Hematopoietic multipotent progenitor cell treated with erythropoietin and hydrocortisone succinate and interleukin-3 and kit ligand, for 8 days (in vitro differentiated cells): ENCODE data around the gene ROR2.
"Not testable (repeated sequence)": the region's sequence is repeated elsewhere in the genome, so short reads cannot be mapped to it uniquely, and the experiment has no call there.

ENCODE experiments used
- DNase-seq: peaks from one replicate; pipeline ENCODE4 v3.0.0-alpha.2; 2015

ROR2 gene

GRCh38 chr9:91546574-91546973 lies 403.5 kb downstream of the ROR2 start:
- DNase-seq, result no peak

GRCh38 chr9:91541734-91542133 lies 408.3 kb downstream of the ROR2 start:
- no peak for DNase-seq

GRCh38 chr9:91540506-91540905 lies 409.5 kb downstream of the ROR2 start:
- DNase-seq, result not testable (repeated sequence)

GRCh38 chr9:91536211-91536691 lies 413.8 kb downstream of the ROR2 start:
- no peak for DNase-seq

- DNase-seq, result no peak
These were observed 415.7 kb downstream of the ROR2 start for GRCh38 chr9:91534374-91534773.

GRCh38 chr9:91533382-91533781 lies 416.6 kb downstream of the ROR2 start:
- no peak for DNase-seq

GRCh38 chr9:91532325-91532724 lies 417.7 kb downstream of the ROR2 start:
- DNase-seq, result no peak

GRCh38 chr9:91530829-91531228 lies 419.2 kb downstream of the ROR2 start:
- DNase-seq, result no peak

- no peak for DNase-seq
These were observed 427.5 kb downstream of the ROR2 start for GRCh38 chr9:91522481-91522880.

GRCh38 chr9:91519520-91520277 lies 430.3 kb downstream of the ROR2 start:
- no peak for DNase-seq

GRCh38 chr9:91518462-91518861 lies 431.6 kb downstream of the ROR2 start:
- no peak for DNase-seq

GRCh38 chr9:91517801-91518200 lies 432.2 kb downstream of the ROR2 start:
- no peak for DNase-seq

GRCh38 chr9:91517332-91517731 lies 432.7 kb downstream of the ROR2 start:
- not testable (repeated sequence) for DNase-seq

- DNase-seq, result no peak
These were observed 433.3 kb downstream of the ROR2 start for GRCh38 chr9:91516777-91517176.

- no peak for DNase-seq
These were observed 433.9 kb downstream of the ROR2 start for GRCh38 chr9:91516081-91516480.

- peak; percentile 3 for DNase-seq
These were observed 434.8 kb downstream of the ROR2 start for GRCh38 chr9:91515074-91515687.
